ACHN (cell line): ENCODE data around the gene DOCK4.

ENCODE experiments used
- DNase-seq: peaks from one replicate; pipeline ENCODE4 v3.0.0-alpha.2; 2015
- in situ Hi-C: cut with HindIII; loops from 2 replicates; pipeline ENCODE4 v1.10.0; 2017; ENCODE audit warnings: low sequenced_read_pairs, low pct_ligation_motif_present, low pct_unique_long_range_greater_than_20kb

Gene DOCK4

DNA sequence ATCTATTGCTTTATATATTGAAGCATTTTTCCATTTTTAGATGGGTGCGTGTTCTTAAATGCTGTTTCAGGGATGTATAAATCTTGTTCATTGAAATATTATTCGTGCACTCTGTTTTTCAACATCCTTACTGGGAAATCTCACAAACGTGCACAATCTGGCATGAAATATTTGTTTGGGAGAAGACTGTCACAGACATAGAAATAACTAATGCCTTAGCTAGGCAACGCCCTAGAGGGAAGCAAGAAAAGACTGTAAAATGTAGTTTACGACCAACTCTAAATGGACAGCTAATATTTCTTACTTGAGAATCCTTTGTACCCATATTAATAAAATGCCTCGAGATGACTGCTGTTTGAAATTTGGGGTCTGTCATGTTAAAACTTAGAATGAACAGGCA, 8.9 kb downstream of the DOCK4 start:
- DNase-seq: no peak
- in situ Hi-C loops: no loop called here

- DNase-seq: no peak
- in situ Hi-C loops: no loop called here
Measured at GRCh38 chr7:112195717-112196116, 10.5 kb downstream of the DOCK4 start.

- no peak for DNase-seq
- in situ Hi-C loops: no loop called here
Measured at GRCh38 chr7:112193915-112194502, 12.2 kb downstream of the DOCK4 start.

DNA sequence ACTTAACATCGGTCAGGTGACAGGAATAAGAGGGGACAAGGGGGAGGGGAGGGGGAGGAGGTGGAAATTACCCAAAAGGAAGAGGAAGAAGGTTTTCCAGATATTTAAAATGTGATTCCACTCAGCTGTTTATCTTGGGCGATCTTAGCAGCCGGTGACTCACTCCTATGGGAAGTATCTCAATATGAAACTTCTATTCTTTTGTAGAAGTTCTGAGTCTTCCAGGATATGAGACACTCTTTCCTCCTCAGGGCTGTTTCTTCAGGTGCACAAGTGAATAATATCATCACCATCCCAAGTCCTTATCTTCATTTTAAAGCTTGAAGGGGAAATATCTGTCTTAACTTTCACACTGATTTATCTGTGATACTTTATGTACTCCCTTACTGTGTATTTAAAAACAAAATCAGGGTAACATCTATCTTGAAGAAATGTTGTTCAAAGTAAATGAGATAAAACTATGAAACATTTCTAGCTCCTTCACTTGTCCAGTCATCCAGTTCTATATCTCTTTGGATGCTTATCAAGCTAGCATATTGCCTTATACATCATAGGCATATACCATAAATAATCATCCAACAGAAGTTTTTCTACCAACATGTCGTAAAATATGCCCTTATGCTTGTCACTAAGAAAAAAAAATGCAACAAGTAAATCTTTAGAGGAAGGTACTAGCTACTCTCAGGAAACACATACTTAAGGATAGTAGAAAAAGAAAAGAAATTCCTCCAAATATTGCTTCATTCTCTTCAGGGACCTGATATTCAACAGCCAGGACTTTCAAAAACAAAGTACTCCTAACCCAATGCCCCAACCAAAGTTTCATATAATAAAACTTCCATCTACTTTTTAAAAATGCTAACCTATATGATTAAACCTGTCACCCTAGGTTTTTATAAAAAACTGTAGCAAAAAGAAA, 13.7 kb downstream of the DOCK4 start:
- DNase-seq: no peak
- in situ Hi-C loops: no loop called here

DNA sequence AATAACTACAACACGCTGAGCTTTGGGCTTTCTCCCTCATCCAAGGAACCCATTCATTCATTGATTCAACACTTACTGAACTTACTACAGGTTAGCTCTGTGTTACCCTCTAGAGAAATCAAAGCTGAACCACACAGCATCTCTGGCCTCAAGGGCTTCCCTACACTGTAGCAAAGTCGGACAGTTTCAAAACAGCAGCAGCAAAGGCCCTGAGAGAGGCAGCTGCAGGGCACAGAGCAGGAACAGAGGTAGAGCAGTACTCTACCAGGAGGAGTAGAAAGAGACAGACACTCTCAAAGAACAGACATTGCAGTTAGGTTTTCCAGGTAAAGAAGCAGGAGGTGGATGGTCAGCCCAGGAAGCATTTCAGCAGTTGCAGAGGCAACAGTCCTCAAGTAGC, 16.1 kb downstream of the DOCK4 start:
- in situ Hi-C loops: no loop called here
- no peak for DNase-seq

- in situ Hi-C loops: no loop called here
- no peak for DNase-seq
Measured at GRCh38 chr7:112189691-112190090, 16.5 kb downstream of the DOCK4 start.

DNA sequence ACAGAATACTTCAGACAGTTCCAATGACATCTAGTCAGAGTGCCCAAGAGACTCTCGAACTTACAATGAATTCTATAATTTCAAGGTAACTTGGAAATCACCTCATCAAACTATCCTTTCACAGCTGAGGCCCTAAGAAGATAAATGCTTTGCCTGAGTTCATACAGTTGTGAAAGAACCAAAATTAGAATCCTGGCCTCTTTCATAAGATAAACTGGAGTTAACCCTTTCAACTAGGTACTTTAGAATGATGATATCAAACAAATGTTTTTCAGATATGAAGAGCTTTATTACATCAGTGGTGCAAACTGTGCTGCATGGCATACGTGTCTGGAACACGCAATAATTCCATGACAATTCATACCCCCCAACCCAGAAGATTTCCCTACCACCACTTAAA, 17.9 kb downstream of the DOCK4 start:
- in situ Hi-C loops: no loop called here
- DNase-seq: no peak

DNA sequence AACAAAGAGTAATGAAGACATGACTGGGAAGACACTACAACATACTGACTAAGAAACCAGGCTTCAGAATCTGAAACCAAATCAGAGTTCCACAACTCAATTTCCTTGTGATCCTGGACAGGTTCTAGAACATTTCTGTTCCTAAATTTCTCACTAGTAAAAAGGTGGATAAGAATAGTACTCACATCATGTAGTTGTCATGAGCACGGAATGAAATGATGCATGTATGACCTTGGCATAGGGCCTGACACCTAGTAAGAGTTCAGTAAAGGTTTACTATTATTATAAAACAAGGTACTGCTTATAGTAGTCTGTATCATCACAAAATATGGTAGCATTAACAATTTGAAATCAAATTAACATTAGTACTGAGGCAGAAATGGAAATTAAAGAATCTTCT, 19.9 kb downstream of the DOCK4 start:
- no peak for DNase-seq
- in situ Hi-C loops: no loop called here

DNA sequence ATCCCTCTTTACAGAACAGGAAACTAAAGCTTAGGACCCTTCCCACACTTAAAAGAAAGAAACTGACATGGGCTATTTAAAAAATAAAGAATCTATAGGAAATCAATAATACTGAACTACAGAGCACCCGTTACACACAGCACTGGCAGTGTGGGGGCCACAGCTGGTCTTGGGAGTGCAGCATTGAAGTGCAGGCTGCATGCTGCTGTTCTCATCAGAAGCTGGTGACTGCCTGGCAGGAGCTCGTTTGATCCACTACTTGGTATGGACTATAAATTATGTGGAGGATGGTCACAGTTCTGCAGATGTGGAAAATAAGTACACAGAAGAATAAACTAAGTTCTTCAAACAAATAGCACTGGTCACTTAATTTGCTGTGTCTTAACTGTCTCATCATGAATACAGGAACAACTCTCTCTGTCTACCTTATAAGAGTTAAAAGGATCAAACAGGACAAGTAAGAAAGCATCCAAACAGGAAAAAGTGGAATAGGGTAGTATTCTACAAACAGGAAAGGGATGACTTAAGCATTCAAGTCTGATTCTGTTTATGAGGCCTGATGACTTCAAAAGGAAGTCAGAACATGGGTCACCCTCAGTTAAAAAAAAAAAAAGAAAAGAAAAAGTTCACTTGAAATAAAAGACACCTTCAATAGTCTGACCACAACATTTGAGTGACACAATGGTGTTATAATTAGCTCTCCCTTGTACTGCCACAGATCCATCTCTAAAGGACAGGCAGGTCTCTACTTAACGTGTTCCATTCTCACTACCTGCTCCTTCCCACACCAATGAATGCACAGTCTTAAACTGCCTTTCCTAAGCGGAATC, 21.0 kb downstream of the DOCK4 start:
- in situ Hi-C loops: no loop called here
- no peak for DNase-seq

- DNase-seq: no peak
- in situ Hi-C loops: no loop called here
Measured at GRCh38 chr7:112184455-112184854, 21.7 kb downstream of the DOCK4 start.

GRCh38 chr7:112183266-112183665, 22.9 kb downstream of the DOCK4 start:
- in situ Hi-C loops: no loop called here
- no peak for DNase-seq

DNA sequence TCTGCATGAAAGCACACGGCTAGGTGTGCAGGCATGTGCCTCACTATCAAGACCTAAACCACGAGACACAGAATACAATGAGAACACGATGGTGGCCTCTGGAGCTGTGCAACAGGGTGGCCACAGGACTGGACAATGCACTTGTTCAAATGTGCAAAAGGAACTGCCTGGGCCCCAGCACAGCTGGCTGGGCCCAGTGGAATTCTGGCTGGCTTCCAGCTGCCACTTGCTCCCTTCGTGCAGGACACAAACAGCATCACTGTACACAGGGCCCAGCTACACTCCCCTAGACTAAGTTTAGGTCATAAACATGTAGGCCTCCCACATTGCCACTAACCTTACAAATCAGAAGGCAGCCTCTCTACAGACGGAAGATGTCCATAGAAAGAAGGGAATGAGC, 23.4 kb downstream of the DOCK4 start:
- in situ Hi-C loops: no loop called here
- no peak for DNase-seq

- in situ Hi-C loops: no loop called here
- no peak for DNase-seq
Measured at GRCh38 chr7:112180223-112180622, 26.0 kb downstream of the DOCK4 start.

DNA sequence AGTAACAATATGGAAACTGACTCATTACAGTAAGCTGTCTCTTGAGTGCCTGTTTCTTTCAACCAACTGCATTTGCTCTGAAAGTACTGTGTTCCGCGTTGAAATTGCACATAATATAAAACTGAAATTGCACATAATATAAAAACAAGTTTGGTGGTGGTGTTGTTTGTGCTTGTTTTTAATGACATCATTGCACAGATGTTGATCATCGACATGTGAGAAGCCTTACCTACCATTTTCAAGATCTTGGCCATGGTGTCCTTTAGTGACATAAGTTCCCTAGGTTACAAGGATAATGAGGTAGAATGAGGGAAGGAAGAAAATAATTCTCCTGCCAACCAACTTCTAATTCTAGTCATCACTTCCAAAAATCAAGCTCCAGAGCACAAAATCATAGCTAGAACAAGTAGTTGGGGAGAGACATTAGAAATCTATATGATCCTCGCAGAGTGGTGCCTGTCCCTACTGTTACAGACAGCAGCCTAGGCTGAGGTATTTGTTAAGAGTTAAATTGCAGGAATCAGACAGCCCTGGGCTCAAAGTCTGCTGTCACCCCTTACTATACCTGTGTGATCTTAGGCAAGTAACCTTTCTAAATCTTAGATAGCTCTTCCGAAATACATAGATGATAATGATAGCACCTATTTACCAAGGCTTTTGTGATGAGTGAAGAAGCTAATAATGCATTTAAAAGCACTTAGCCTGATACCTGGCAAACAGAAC, 29.3 kb downstream of the DOCK4 start:
- in situ Hi-C loops: no loop called here

GRCh38 chr7:112176241-112176640, 30.0 kb downstream of the DOCK4 start:
- in situ Hi-C loops: no loop called here
- DNase-seq: no peak

More for the DNA sequence above, 29.3 kb downstream of the DOCK4 start:
- no peak for DNase-seq

DNA sequence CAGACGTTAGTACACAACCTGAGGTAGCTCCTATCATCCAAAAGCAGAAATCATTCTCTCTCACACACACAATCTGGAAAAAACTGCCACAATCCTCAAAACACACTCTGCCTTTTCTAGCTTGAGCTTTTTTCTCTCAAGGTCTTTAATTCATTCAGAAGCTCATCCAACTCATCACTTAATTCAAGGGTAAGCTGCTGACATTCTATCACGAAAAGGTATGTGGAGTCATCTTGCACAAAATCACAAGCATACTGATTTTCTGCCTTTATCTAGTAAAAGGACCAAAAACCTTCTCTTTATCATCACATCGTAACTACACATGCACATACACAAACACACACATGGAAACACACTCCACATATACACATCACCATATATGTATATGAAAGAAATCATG, 32.0 kb downstream of the DOCK4 start:
- in situ Hi-C loops: no loop called here
- no peak for DNase-seq

DNA sequence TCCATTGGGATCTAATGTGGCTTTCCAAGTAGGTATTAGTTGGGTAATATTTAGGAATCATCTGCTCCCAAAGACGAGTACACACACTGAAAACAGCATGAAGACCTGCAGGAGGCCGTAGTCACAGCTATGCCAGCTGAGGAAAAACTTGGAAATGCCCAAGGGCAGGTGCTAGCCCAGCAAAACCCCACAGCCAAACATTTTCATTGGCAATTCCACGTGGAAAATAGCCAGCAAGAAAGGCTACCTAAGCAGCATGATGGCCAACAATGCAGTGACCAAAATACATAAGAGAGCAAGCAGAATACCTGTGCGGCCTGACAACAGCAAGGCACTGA, 32.7 kb downstream of the DOCK4 start:
- in situ Hi-C loops: no loop called here
- DNase-seq: no peak

DNA sequence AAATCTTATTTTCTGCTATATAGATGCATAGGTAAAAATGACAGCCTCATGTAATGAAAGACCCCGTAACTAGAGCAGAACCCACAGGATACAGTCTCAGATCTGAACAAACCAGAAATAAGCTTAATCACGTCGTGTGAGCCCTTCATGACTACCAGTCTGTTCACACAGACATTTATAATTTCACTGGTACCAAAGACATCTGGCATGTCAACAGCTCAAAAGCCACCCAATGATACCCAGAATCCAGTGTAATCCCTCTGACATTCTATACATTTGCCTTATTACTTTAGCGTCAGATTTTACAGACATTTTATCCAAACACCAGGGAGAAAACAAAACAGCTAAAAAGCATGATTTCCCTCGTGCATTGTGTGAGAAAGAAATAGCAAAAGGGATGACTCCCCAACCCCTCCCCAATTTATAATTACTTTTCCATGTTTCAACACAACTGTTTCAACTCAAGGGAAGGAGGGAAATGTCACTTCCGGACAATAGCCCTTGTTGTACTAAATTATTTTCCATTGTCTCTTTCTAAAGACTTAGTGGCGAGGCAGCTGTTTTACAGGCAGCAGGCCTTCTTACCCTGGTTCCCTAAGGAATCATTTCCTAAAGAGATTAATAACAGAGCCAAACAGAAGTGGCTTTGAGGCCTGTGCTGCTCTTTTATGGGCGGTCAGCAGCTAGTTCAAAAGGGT, 33.2 kb downstream of the DOCK4 start:
- no peak for DNase-seq
- in situ Hi-C loops: no loop called here
